DND-41 (cell line): ENCODE measurements around the gene TMCC1.
A peak's percentile ranks its signal among the peaks of the same experiment; 100 is the strongest.

ENCODE experiments used
- CTCF ChIP-seq: IDR thresholded peaks from 2 replicates; pipeline ENCODE4 v1.5.1; 2012; ENCODE audit warnings: borderline replicate concordance, low read length, moderate library complexity, mild to moderate bottlenecking; ENCODE audit not compliant: poor library complexity, severe bottlenecking; ENCODE audit errors: extremely low read depth
- EZH2 ChIP-seq: IDR thresholded peaks from 3 replicates; pipeline ENCODE4 v1.6.1; 2012; ENCODE audit warnings: borderline replicate concordance, low read depth, mild to moderate bottlenecking, moderate library complexity, low read length, inconsistent platforms; ENCODE audit not compliant: severe bottlenecking

GRCh38 chr3:129892857-129893580 lies 492 bp downstream of the TMCC1 start:
- TF ChIP-seq CTCF: peak; percentile 10
- no peak for TF ChIP-seq EZH2
